ENCODE results near the gene SP8. TPM values are rescaled to one million over a fixed set of nuclear protein-coding genes. Genes with fewer than 3 reads are reported as not detected.

SP8 gene
- total and polyA plus RNA-seq, 9 of the 15 experiments (the other 6 are each of a cell fraction or from before 2014, with no cell fraction given), result 0.04 to 1.2 (median 0.19) TPM

- TF ChIP-seq CTBP1 (IDR thresholded peaks at IDR 0.05; ENCODE audit: borderline replicate concordance) (0 out of 2 replicates have a peak, but pooled peaks have one; percentile 17), SRF (CRISPR knock-in tag; IDR thresholded peaks at IDR 0.05) (no peak), ETS1 (conservative IDR thresholded peaks at IDR 0.05; ENCODE audit: control insufficient read depth, low read depth, low read length) (peak; percentile 44; the same call in 1 of the 2 replicates), TCF3 (CRISPR knock-in tag; IDR thresholded peaks at IDR 0.05) (no peak), PKNOX1 (IDR thresholded peaks at IDR 0.05) (0 out of 2 replicates have a peak, but pooled peaks have one; percentile 50), RNF219 (CRISPR knock-in tag; IDR thresholded peaks at IDR 0.05) (no peak), ARHGAP35 (IDR thresholded peaks at IDR 0.05; ENCODE audit: partially characterized antibody) (no peak), ZFPM2 (CRISPR knock-in tag; IDR thresholded peaks at IDR 0.05) (no peak), POLR2A (conservative IDR thresholded peaks at IDR 0.05) (0 out of 2 replicates have a peak, but pooled peaks have one; percentile 42), ZNF592 (IDR thresholded peaks at IDR 0.05) (no peak), SOX6 (IDR thresholded peaks at IDR 0.05) (no peak), ZC3H11A (IDR thresholded peaks at IDR 0.05; ENCODE audit: low read depth, low read length) (no peak), RBM25 (IDR thresholded peaks at IDR 0.05; ENCODE audit: low read depth, low read length, severe bottlenecking) (no peak), TFE3 (CRISPR knock-in tag; IDR thresholded peaks at IDR 0.05) (no peak), ZNF79 (CRISPR knock-in tag; IDR thresholded peaks at IDR 0.05; ENCODE audit: low read depth) (no peak), CREB3L1 (IDR thresholded peaks at IDR 0.05; ENCODE audit: borderline replicate concordance, low read depth) (no peak)
Measured at GRCh38 chr7:20797462-20798080, 10.9 kb upstream of the SP8 start (continued).
